NCI-H82 treated with DMSO at 0.1 percent for 48 hours (cell line): ENCODE results near the gene OR8G1.
"Not testable (repeated sequence)": the region's sequence is repeated elsewhere in the genome, so short reads cannot be mapped to it uniquely, and the experiment has no call there.

Source experiments
- DNase-seq: peaks from one replicate; lab custom pipeline; 2025; ENCODE audit not compliant: unreplicated experiment; lab: John Stamatoyannopoulos, UW

The OR8G1 gene, protein sequence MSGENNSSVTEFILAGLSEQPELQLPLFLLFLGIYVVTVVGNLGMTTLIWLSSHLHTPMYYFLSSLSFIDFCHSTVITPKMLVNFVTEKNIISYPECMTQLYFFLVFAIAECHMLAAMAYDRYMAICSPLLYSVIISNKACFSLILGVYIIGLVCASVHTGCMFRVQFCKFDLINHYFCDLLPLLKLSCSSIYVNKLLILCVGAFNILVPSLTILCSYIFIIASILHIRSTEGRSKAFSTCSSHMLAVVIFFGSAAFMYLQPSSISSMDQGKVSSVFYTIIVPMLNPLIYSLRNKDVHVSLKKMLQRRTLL

DNA sequence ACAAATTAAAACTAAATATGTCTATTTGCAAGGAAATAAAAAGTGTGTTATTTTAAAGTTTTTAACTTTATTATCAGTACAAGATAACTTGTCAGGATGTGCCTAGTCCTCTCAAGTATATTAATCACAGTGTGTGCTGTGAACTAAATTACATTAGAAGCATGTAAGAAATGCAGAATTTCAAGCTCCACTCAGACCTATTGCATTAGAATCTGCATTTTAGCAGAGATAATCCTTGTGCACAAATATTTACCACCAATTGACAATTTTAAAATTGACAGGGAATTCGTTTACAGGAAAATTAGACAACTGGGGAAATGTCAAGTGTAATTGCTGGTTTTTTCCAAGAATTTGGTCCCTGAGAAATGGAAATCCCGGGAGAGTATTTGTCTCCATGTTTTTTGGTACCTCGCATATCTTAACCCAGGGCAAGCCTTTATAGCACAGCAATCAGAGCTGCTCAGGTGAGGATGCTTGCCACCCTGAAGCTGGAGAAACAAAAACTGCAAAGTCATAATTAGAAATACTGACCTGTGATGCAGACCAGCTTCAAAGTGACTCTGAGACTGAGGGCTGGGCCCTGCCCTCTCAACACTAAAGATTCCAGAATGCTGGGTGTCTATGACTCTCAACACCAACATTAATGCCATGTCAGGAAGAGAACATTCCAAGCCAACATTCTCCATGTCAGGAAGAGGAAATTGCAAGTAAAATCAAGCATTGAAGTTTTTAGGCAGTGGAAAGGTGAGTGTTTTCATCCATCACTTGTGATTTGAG lies at the start of gene OR8G1:
Gene OR8G1, plus strand, starts transcription at position 475 of the 777 bp plus-strand sequence. CDS start 8,581 bp downstream, outside the sequence.
- DNase-seq = no peak

DNA sequence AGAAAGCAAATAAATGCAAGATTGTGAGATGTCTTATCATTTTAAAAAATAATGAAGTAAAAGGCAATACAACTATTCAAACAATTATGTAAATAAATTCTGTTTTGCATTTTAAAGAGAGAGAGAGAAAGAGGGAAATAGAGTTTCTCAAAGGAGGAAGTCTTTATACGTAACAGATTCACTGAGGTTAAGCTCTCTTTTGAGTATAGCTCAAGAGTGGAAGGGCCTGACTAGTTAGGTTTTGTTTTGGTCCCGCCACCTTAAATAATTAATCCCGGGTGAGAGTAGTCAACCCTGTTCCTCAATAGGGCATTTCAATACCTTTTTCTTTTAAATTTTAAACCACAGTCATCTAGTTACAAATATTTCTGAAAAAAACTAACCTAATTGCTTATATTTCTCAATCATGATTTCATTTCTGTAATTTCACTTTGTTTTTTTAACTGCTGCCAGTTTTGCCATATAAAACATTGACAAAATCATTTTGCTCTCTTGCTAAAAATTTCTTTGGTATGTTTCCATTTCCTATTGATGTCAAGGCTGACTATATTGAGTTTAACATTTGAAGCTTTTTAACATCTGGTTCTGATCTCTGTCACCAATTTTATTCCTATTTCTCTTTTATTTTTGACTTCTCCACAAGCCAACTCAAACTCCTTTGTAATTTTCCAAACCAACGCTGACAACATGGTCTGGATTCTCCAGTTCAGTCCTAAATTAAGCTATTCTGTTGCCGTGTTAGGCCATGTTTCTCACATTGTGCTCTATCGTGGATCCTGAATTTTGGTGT lies 47.5 kb upstream of the OR8G1 start:
- no peak for DNase-seq

DNA sequence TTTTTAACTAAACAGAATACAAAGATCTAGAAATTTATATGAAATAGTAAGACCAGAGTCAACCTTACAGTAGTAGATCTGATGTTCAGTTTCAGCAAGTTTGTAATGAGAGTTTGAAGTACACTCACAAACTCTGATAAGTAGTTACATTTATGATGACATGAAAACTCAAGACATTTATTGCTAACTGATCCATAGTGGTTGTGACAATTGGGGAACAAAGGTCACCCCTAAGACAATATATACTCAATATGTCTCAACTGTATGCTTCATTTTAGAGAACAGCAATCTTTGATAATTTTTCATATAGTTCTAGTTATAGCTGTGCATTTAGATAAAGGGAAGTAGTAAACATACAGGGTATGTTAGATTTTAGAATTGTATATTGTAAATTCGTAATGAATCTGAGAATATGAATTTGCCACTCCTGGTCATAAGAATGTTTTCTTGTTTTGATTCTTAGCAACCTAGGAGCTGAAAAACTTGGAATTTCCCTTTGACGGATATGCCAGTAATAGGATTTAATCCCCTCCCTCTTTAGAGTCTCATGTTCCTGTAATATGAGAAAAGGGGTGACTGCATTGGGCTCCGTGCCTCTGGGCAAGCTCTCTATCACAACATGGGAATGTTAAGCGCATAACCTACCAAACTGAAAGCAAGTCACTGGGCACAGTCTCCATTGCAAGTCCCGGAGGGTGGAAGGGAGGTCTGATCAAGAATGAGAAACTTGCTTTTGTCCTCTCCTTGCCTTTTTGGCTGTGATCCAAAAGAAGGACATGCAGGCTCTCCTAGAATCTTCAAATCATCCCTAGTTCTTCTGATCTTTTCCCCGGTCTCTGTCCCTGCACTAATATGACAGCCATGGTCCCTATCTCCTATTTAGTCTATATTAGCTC lies 46.4 kb upstream of the OR8G1 start:
- DNase-seq = peak; percentile 50

DNA sequence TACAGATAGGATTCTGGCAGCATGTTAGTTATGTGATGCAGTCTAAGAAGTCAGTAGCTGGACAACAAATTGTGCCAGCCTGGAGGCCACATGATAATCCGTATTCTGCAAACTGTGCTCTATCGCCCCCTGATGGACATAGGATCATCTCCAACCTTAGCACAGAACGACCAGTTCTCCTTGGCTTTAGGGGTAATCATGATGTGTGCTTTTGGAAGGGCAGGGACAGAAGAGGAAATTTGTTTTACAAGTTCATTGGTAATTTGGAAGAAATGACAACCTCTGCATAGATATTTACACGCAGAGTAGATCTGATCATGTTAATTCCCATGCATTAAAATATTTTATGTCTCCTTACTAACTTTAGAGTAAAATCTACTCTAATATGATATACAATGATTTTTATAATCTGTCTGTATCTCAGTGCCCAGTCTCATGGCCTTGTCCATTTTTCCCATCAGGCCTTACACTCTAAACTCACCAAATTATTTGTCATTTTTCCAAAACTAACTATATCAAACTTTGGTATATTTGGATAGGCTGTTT lies 45.6 kb upstream of the OR8G1 start:
- DNase-seq = peak; percentile 50

DNA sequence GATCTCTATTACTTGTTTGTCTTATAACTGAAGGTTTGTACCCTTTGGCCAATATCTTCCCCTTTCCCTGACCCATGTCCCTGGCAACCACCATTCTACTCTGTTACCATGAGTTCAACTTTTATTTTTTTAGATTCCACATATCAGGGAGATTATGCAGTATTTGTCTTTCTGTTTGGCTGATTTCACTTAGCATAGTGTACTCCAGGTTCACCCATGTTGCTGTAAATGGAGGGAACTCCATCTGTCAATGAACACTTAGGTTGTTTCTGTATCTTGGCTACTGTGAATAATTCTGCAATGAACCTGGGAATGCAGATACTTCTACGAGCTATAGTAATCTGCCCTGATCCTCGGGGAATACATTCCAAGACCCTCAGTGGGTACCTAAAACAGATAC lies 42.9 kb upstream of the OR8G1 start:
- DNase-seq = no peak

DNA sequence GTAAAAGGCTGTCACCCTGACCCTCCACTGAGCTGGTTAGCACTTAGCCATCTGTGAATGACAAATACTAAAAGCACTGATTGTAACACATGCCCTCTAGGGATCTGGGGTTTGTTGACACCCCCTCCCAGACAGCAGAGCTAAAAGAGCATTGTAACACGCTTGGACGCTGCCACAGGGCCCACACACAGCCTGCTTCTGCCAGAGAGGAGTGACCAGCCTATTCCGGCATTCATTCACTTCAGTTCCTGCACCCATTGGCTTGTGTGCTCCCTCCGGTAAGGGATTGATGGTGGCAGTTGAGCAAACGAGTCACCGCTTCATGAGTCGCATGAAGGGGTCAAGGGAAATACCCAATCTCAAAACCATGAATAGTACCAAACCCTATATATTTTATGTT lies 42.0 kb upstream of the OR8G1 start:
- no peak for DNase-seq

DNA sequence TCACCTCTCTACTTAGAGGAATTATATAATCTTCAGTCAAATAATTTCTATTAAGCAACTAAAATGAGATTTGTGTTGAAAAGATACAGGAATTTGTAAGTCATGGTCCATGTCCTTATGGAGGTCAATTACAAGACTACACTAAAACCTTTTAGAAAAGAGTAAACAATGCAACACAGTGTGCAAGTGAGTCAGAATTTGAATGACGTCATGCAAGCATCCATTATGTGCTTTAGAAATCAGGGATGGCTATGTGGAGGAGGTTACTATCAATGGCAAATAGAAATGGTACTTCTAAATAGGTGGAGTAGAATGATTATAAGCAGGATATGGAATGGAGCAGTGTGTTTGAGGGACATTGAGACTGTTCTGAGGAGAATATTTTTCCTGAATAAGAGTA lies 41.2 kb upstream of the OR8G1 start:
- DNase-seq = no peak

DNA sequence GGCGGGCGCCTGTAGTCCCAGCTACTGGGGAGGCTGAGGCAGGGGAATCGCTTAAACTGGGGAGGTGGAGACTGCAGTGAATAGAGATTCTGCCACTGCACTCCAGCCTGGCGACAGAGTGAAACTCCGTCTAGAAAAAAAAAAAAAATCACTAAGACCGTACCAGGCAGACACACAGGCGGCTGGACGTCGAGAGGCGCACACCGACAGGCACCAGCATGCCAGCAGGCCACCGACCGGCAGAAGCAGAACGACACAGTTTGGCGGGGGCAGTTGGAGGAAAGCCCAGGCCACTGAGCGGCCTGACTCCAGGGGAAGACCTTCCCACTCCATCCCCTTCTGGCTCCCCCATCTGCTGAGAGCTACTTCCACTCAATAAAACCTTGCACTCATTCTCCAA lies 40.2 kb upstream of the OR8G1 start:
- DNase-seq = no peak

DNA sequence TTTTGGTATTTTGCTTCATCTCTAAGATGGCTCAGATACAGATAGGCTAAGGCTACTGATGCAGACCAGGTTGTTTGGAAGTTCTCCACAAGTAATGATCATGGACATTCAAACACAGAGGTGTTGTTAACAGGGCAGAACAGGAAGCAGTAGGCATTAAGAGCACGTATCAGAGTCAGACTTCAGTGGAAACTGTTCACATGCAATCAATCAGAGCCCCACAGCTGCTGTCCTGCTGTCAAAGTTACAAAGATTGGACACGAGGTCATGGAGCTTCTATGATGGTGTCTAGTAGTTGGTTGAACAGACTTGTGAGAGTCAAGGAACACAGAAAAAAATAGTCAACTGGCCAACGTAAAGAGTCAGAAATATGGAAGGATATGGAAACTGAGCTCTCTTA lies 37.9 kb upstream of the OR8G1 start:
- DNase-seq = no peak

DNA sequence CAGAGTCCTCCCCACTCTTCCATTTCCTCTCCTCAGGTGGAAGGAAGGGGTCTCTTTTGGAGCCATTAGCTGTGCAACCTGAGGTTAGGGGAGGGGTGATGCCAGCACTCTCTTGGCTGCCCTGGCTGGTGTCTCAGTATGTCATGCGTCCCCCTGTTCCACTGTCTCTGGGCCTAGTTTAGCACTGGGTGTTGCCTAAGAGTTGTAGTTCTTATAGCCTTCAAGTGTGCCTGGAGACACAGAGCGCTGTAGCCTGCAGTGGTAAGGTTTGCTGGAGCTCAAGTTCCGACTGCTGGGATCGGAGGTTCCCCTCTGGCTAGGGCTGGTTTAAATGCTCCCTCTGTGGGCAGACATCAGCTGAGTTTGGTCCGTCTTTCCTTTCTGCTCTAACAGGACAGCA lies 36.9 kb upstream of the OR8G1 start:
- no peak for DNase-seq

DNA sequence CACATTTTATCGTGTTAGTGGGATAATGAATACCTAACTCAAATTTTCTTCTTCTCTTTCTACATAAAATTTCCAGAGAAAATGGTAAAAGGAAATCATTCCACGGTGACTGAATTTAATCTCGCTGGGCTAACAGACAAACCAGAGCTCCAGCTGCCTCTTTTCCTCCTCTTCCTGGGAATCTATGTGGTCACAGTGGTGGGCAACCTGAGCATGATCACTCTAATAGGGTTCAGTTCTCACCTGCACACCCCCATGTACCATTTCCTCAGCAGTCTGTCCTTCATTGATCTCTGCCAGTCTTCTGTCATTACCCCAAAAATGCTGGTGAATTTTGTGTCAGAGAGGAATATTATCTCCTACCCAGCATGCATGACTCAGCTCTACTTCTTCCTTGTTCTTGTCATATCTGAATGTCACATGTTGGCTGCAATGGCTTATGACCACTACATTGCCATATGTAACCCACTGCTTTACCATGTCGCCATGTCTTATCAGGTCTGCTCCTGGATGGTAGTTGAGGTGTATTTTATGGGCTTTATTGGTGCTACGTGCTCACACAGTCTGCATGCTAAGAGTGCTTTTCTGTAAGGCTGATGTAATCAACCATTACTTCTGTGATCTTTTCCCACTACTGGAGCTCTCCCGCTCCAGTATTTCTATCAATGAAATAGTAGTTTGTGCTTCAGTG lies 33.6 kb upstream of the OR8G1 start:
- no peak for DNase-seq

DNA sequence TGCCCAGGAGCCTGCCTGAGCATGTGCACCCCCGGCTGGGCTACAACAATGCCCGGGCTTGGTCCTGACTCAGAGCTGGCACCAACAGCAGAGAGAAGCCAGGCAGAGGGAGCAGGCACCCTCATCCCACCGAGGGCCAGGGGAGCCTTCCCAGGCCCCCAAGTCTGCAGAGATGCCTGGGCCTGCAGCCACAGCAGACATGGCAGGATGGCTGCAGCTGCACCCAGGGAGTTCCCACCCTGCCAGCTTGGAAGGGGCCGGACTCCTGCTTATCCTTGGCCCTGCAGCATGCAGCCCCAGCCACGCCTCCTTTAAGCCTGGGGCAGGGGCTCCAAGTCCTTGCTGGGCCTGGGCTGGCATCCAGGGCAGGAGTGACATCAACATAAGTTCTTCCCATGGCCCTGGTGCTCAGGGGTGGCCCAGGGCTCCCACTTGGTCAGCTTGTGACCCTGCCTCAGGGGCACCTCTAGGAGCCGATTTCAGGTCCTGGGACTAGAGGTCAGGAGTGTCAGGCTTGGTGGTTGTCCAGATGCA lies 31.0 kb upstream of the OR8G1 start:
- DNase-seq = no peak

DNA sequence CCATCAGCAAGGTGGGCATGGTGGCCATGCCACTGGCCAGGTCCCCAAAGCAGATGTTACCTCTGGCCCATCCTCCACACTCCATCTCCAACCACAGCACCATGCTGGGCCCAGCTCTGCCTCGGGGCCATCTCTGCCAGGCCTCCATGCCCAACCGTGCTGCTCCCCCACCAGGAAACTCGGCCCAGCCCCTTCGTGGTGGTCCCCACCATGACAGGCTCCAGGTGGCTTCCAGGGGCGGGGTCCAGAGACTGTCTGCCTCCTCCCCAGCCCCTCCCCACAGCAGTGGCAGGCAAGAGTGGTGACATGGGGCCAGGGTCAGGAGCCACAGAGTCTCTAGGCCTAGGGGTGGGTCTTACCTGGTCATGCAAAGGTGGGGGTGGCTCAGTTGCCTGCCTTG lies 30.5 kb upstream of the OR8G1 start:
- DNase-seq = no peak

DNA sequence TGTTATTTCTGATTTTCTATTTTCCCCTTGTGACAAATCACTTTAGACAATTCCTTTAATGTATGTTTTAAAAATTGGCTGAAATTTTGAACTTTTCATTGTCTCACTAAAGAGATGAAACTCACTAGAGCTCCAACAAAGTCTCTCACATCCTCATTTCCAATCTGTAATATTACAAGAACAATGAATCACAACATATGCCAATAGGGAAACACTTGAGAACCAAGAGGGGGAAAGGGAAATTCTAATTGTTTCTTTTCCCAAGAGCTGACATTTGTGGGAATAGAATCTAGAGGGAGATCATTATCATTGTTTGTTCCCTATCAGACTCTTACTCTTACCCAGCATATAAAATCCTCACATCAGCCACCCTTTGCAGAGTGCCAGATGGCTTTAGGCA lies 29.6 kb upstream of the OR8G1 start:
- DNase-seq = no peak

DNA sequence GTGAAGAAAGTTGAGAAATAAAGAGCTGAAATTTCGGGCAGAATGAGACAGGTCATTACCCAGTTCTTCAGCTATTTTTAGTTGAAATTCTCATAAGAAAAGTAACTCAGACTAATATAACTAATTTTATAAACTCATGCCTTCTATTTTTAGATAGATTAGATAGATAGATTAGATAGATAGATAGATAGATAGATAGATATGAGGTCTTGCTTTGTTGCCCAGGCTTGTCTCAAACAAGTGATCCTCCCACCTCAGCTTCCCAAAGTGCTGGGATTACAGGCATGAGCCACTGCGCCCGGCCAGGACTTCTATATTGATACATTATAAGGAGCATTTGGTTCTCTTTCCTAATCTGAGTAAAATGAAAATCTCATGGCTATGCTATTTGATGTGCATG lies 26.9 kb upstream of the OR8G1 start:
- DNase-seq = no peak

DNA sequence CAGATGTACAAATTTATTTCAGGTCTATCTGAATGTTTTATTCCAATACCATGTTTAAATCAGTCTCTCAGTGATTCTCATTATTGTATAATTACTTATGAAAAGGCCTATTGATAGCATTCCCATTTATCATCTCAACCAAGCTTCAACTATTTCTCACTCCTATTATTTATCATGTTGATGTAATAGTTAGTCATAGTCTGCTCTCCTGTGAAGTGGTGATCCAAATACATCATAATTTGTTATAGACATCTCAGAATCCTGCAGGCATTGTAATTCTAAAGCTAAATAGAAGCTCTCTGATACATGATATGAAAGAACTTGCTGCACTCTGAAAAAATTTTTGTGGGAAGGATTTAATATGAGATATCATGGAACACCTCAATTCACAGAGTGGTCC lies 21.8 kb upstream of the OR8G1 start:
- no peak for DNase-seq

DNA sequence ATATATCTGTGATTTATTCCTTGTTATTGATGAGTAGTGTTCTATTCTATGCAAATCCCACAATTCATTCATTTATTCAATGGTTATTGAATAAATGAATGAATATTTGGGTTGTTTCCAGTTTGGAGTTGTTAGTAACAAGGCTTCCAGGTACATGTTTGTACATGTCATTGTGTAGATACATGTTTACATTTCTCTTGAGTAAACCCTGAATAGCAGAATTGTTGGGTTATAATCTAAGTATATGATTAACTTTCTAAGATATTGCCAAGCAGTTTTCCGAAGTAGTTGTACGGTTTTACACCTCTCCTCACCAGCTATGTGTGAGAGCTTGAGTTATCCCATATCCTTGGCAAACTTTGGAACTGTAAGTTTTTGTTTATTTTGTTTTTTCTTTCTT lies 18.5 kb upstream of the OR8G1 start:
- no peak for DNase-seq

DNA sequence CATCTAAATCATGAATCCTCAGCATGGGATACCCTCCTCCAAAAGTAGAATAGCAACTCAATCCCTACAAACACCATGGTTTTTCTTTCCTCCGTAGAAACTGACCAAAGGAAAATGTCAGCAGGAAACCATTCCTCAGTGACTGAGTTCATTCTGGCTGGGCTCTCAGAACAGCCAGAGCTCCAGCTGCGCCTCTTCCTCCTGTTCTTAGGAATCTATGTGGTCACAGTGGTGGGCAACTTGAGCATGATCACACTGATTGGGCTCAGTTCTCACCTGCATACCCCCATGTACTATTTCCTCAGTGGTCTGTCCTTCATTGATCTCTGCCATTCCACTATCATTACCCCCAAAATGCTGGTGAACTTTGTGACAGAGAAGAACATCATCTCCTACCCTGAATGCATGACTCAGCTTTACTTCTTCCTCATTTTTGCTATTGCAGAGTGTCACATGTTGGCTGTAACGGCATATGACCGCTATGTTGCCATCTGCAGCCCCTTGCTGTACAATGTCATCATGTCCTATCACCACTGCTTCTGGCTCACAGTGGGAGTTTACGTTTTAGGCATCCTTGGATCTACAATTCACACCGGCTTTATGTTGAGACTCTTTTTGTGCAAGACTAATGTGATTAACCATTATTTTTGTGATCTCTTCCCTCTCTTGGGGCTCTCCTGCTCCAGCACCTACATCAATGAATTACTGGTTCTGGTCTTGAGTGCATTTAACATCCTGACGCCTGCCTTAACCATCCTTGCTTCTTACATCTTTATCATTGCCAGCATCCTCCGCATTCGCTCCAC lies 16.1 kb upstream of the OR8G1 start:
- not testable (repeated sequence) for DNase-seq

DNA sequence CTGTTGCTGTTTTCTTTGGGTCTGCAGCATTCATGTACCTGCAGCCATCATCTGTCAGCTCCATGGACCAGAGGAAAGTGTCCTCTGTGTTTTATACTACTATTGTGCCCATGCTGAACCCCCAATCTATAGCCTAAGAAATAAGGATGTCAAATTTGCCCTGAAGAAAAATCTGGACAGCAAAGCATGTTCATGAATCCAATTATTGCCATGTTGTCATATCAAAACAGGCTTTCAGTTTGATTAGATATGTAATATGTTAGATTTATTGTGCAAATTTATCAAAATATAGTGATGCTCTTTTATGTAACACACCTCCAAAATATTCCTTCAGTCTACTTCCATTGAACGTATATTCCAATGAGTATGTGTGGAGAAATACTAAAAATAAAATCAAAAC lies 15.4 kb upstream of the OR8G1 start:
- DNase-seq = no peak
